HepG2 (cell line): ENCODE data around the gene NOP9. TPM values are rescaled to one million over a fixed set of nuclear protein-coding genes. Genes with fewer than 3 reads are reported as not detected.

Experiments used
- ATF1 ChIP-seq: IDR thresholded peaks from 2 replicates; pipeline ENCODE4 v1.6.1; 2016; ENCODE audit warnings: mild to moderate bottlenecking, control low read depth
- EED ChIP-seq: sonication (generic); formaldehyde crosslinking; IDR thresholded peaks from 2 replicates; pipeline ENCODE4 v1.5.0; 2020; ENCODE audit warnings: mild to moderate bottlenecking, missing genetic modification reagents
- HMG20B ChIP-seq: conservative IDR thresholded peaks from 2 replicates; pipeline ENCODE4 v1.6.1; 2016; ENCODE audit warnings: missing genetic modification reagents, missing compliant biosample characterization
- HOXA3 ChIP-seq: sonication (generic); formaldehyde crosslinking; IDR thresholded peaks from 2 replicates; pipeline ENCODE4 v1.5.0; 2020; ENCODE audit warnings: missing genetic modification reagents
- MIER2 ChIP-seq: IDR thresholded peaks from 2 replicates; pipeline ENCODE4 v1.6.1; 2016; ENCODE audit warnings: missing biosample characterization, missing genetic modification reagents
- MTF2 ChIP-seq: sonication (generic); formaldehyde crosslinking; IDR thresholded peaks from 2 replicates; pipeline ENCODE4 v1.5.0; 2020; ENCODE audit warnings: missing genetic modification reagents, borderline replicate concordance
- PITX1 ChIP-seq: sonication (generic); formaldehyde crosslinking; IDR thresholded peaks from 2 replicates; pipeline ENCODE4 v1.5.1; 2020; ENCODE audit warnings: mild to moderate bottlenecking, missing genetic modification reagents
- RNF2 ChIP-seq: fragments of 450-650 bp; conservative IDR thresholded peaks from 2 replicates; pipeline ENCODE4 v1.6.1; 2016; ENCODE audit warnings: low read depth
- SIX1 ChIP-seq: sonication (generic); formaldehyde crosslinking; IDR thresholded peaks from 2 replicates; pipeline ENCODE4 v1.4.0; 2020; ENCODE audit warnings: missing genetic modification reagents, borderline replicate concordance
- TEAD3 ChIP-seq: optimal IDR thresholded peaks from 2 replicates; pipeline ENCODE3; 2016; ENCODE audit warnings: borderline replicate concordance
- ZBTB3 ChIP-seq: sonication (generic); formaldehyde crosslinking; IDR thresholded peaks from 2 replicates; pipeline ENCODE4 v1.4.0; 2020; ENCODE audit warnings: low read depth, mild to moderate bottlenecking, moderate library complexity, missing genetic modification reagents, borderline replicate concordance
- ZBTB7A ChIP-seq: sonication (generic); formaldehyde crosslinking; IDR thresholded peaks from 2 replicates; pipeline ENCODE4 v1.8.0; 2022; ENCODE audit warnings: mild to moderate bottlenecking, missing genetic modification reagents
- ZFY ChIP-seq: sonication (generic); formaldehyde crosslinking; IDR thresholded peaks from 2 replicates; pipeline ENCODE4 v1.4.0; 2020; ENCODE audit warnings: missing genetic modification reagents
- ZNF274 ChIP-seq: sonication (generic); formaldehyde crosslinking; IDR thresholded peaks from 2 replicates; pipeline ENCODE4 v1.5.1; 2020; ENCODE audit warnings: mild to moderate bottlenecking, missing genetic modification reagents
- ZNF354B ChIP-seq: sonication (generic); formaldehyde crosslinking; IDR thresholded peaks from 2 replicates; pipeline ENCODE4 v1.8.0; 2022; ENCODE audit warnings: mild to moderate bottlenecking, missing genetic modification reagents
- ZNF552 ChIP-seq: sonication (generic); formaldehyde crosslinking; IDR thresholded peaks from 2 replicates; pipeline ENCODE4 v1.9.0; 2022; ENCODE audit warnings: missing genetic modification reagents, mild to moderate bottlenecking, borderline replicate concordance
- ZSCAN9 ChIP-seq: IDR thresholded peaks from 2 replicates; pipeline ENCODE4 v1.6.1; 2016; ENCODE audit warnings: borderline replicate concordance
- polyA plus RNA-seq, 8 experiments: library from polyadenylated mRNA; depleted of rRNA in 3 of 8; stranded (reverse) in 7 of 8; unstranded in 1 of 8; fragments of >200 nt; fragmentation: Illumina TruSeq in 4 of 8; extraction: Trizol in 4 of 8; gene quantifications; 2 replicates each; pipeline versions ENCODE4 v1.2.1 to v1.2.3, GENCODE V29; 2011 to 2016; ENCODE audit warnings: low read depth in 4 of 8, missing spikeins in 1 of 8, mixed read lengths in 1 of 8; ENCODE audit not compliant: insufficient read depth in 1 of 8
- total RNA-seq, 5 experiments: library from RNA; depleted of rRNA; stranded (reverse); fragments of >200 nt; fragmentation: Illumina TruSeq; extraction: Trizol; gene quantifications; 2 replicates each; pipeline ENCODE4 v1.2.3, GENCODE V29; 2016; ENCODE audit warnings: low read depth in 1 of 5
- TF ChIP-seq, protein P1 (sequence below): sonication (generic); formaldehyde crosslinking; IDR thresholded peaks from 2 replicates; pipeline ENCODE4 v1.5.0; 2020; ENCODE audit warnings: mild to moderate bottlenecking, missing genetic modification reagents, borderline replicate concordance
- TF ChIP-seq, protein P2 (sequence below): sonication (generic); formaldehyde crosslinking; IDR thresholded peaks from 2 replicates; pipeline ENCODE4 v1.5.0; 2020; ENCODE audit warnings: mild to moderate bottlenecking, missing genetic modification reagents
- TF ChIP-seq, protein P3 (sequence below): sonication (generic); formaldehyde crosslinking; IDR thresholded peaks from 2 replicates; pipeline ENCODE4 v1.5.0; 2020; ENCODE audit warnings: missing genetic modification reagents

NOP9 gene
- total and polyA plus RNA-seq, 2 of the 13 experiments (the other 11 are each of a cell fraction or from before 2014, with no cell fraction given): 24.5 to 61.6 TPM

DNA sequence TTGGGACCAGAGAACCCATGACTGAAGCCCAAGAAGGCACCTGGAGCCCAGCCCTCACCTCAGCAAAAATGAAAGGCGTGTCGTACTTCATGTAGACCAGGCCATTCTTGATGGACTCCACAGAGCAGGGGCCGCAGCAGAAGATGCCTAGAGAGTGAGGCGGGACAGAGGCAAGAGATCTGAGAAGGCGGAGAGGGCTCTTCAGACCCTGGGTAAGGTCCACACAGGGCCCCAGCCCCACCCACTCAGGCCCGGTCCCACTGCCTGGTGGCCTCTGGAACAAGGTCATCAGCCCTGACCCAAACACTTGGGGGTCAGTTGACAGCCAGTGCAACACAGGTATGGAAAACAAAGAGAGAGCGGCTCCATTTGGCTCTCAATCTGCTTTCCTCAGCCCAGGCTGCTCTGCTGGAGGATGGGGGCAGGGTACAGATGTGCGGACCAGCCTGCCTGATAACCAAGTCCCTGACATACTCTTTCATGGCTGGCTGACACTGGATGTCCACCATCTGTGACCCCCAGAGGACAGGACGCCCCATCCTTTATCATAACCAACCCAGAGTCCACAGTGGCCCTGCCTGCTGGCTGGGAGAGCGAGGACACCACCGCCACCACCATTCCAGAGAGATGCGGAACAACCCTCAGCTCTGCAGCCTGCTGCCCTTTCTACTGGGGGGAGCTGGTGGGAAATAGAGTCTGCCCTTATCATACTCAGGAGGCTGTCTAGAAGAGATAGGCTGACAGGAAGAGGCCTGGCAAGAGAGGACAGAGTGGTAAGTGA, 43.5 kb upstream of the NOP9 start (continued):
- TF ChIP-seq, protein P1, sequence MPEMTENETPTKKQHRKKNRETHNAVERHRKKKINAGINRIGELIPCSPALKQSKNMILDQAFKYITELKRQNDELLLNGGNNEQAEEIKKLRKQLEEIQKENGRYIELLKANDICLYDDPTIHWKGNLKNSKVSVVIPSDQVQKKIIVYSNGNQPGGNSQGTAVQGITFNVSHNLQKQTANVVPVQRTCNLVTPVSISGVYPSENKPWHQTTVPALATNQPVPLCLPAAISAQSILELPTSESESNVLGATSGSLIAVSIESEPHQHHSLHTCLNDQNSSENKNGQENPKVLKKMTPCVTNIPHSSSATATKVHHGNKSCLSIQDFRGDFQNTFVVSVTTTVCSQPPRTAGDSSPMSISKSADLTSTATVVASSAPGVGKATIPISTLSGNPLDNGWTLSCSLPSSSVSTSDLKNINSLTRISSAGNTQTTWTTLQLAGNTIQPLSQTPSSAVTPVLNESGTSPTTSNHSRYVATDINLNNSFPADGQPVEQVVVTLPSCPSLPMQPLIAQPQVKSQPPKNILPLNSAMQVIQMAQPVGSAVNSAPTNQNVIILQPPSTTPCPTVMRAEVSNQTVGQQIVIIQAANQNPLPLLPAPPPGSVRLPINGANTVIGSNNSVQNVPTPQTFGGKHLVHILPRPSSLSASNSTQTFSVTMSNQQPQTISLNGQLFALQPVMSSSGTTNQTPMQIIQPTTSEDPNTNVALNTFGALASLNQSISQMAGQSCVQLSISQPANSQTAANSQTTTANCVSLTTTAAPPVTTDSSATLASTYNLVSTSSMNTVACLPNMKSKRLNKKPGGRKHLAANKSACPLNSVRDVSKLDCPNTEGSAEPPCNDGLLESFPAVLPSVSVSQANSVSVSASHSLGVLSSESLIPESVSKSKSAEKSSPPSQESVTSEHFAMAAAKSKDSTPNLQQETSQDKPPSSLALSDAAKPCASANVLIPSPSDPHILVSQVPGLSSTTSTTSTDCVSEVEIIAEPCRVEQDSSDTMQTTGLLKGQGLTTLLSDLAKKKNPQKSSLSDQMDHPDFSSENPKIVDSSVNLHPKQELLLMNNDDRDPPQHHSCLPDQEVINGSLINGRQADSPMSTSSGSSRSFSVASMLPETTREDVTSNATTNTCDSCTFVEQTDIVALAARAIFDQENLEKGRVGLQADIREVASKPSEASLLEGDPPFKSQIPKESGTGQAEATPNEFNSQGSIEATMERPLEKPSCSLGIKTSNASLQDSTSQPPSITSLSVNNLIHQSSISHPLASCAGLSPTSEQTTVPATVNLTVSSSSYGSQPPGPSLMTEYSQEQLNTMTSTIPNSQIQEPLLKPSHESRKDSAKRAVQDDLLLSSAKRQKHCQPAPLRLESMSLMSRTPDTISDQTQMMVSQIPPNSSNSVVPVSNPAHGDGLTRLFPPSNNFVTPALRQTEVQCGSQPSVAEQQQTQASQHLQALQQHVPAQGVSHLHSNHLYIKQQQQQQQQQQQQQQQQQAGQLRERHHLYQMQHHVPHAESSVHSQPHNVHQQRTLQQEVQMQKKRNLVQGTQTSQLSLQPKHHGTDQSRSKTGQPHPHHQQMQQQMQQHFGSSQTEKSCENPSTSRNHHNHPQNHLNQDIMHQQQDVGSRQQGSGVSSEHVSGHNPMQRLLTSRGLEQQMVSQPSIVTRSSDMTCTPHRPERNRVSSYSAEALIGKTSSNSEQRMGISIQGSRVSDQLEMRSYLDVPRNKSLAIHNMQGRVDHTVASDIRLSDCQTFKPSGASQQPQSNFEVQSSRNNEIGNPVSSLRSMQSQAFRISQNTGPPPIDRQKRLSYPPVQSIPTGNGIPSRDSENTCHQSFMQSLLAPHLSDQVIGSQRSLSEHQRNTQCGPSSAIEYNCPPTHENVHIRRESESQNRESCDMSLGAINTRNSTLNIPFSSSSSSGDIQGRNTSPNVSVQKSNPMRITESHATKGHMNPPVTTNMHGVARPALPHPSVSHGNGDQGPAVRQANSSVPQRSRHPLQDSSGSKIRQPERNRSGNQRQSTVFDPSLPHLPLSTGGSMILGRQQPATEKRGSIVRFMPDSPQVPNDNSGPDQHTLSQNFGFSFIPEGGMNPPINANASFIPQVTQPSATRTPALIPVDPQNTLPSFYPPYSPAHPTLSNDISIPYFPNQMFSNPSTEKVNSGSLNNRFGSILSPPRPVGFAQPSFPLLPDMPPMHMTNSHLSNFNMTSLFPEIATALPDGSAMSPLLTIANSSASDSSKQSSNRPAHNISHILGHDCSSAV (CRISPR knock-in tag): no peak
- no peak for TF ChIP-seq RNF2
- peak; percentile 50; the same call in 1 of the 2 replicates for TF ChIP-seq HOXA3 (CRISPR knock-in tag)
- no peak; the same call in 1 of the 2 replicates for TF ChIP-seq ZNF274
- 0 out of 2 replicates have a peak, but pooled peaks have one; percentile 33 for TF ChIP-seq PITX1
- TF ChIP-seq, protein P2, sequence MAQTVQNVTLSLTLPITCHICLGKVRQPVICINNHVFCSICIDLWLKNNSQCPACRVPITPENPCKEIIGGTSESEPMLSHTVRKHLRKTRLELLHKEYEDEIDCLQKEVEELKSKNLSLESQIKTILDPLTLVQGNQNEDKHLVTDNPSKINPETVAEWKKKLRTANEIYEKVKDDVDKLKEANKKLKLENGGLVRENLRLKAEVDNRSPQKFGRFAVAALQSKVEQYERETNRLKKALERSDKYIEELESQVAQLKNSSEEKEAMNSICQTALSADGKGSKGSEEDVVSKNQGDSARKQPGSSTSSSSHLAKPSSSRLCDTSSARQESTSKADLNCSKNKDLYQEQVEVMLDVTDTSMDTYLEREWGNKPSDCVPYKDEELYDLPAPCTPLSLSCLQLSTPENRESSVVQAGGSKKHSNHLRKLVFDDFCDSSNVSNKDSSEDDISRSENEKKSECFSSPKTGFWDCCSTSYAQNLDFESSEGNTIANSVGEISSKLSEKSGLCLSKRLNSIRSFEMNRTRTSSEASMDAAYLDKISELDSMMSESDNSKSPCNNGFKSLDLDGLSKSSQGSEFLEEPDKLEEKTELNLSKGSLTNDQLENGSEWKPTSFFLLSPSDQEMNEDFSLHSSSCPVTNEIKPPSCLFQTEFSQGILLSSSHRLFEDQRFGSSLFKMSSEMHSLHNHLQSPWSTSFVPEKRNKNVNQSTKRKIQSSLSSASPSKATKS (CRISPR knock-in tag): no peak
- TF ChIP-seq ATF1 (CRISPR knock-in tag): no peak
- peak; percentile 70; the same call in 1 of the 2 replicates for TF ChIP-seq ZBTB7A (CRISPR knock-in tag)
- no peak for TF ChIP-seq ZFY
- TF ChIP-seq ZNF354B (CRISPR knock-in tag): 0 out of 2 replicates have a peak, but pooled peaks have one; percentile 17
- TF ChIP-seq ZSCAN9 (CRISPR knock-in tag): no peak
- TF ChIP-seq MTF2: no peak
- TF ChIP-seq ZNF552 (CRISPR knock-in tag): no peak
- peak; percentile 23 for TF ChIP-seq TEAD3 (CRISPR knock-in tag)
- no peak for TF ChIP-seq SIX1
- peak; percentile 68; the same call in 1 of the 2 replicates for TF ChIP-seq EED
- no peak for TF ChIP-seq HMG20B (CRISPR knock-in tag)
- TF ChIP-seq, protein P3, sequence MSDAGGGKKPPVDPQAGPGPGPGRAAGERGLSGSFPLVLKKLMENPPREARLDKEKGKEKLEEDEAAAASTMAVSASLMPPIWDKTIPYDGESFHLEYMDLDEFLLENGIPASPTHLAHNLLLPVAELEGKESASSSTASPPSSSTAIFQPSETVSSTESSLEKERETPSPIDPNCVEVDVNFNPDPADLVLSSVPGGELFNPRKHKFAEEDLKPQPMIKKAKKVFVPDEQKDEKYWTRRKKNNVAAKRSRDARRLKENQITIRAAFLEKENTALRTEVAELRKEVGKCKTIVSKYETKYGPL: no peak
- TF ChIP-seq MIER2 (CRISPR knock-in tag): 0 out of 2 replicates have a peak, but pooled peaks have one; percentile 15
- no peak for TF ChIP-seq ZBTB3 (CRISPR knock-in tag)
